CD4-positive, alpha-beta T cell treated with Interleukin-10 for 1 hour (primary cell): ENCODE measurements around the gene ADAMTS2.

ENCODE experiments used
- DNase-seq: peaks from one replicate; pipeline ENCODE4 v3.0.0-alpha.2; 2020

ADAMTS2 gene

GRCh38 chr5:179243333-179243732 is 101.9 kb downstream of the ADAMTS2 start:
- DNase-seq: no peak

GRCh38 chr5:179242676-179243075 is 102.6 kb downstream of the ADAMTS2 start:
- no peak for DNase-seq

- DNase-seq: no peak
Observed at GRCh38 chr5:179241764-179242370, 103.4 kb downstream of the ADAMTS2 start.

- no peak for DNase-seq
Observed at GRCh38 chr5:179241175-179241574, 104.1 kb downstream of the ADAMTS2 start.

- DNase-seq: no peak
Observed at GRCh38 chr5:179240561-179240960, 104.7 kb downstream of the ADAMTS2 start.

GRCh38 chr5:179239256-179240135 is 105.8 kb downstream of the ADAMTS2 start:
- no peak for DNase-seq

GRCh38 chr5:179238628-179238970 is 106.7 kb downstream of the ADAMTS2 start:
- no peak for DNase-seq

GRCh38 chr5:179237770-179238627 is 107.3 kb downstream of the ADAMTS2 start:
- DNase-seq: no peak

- no peak for DNase-seq
Observed at GRCh38 chr5:179235416-179236400, 109.6 kb downstream of the ADAMTS2 start.

GRCh38 chr5:179234563-179235135 is 110.6 kb downstream of the ADAMTS2 start:
- no peak for DNase-seq

GRCh38 chr5:179233909-179234562 is 111.2 kb downstream of the ADAMTS2 start:
- DNase-seq: no peak

- DNase-seq: no peak
Observed at GRCh38 chr5:179232091-179232735, 113.0 kb downstream of the ADAMTS2 start.

- no peak for DNase-seq
Observed at GRCh38 chr5:179231309-179231708, 114.0 kb downstream of the ADAMTS2 start.

- no peak for DNase-seq
Observed at GRCh38 chr5:179230061-179230461, 115.2 kb downstream of the ADAMTS2 start.

- no peak for DNase-seq
Observed at GRCh38 chr5:179229331-179229831, 115.9 kb downstream of the ADAMTS2 start.

GRCh38 chr5:179228341-179229121 is 116.7 kb downstream of the ADAMTS2 start:
- no peak for DNase-seq

GRCh38 chr5:179227580-179228311 is 117.5 kb downstream of the ADAMTS2 start:
- DNase-seq: no peak

- no peak for DNase-seq
Observed at GRCh38 chr5:179227229-179227579, 118.1 kb downstream of the ADAMTS2 start.

GRCh38 chr5:179226696-179227095 is 118.6 kb downstream of the ADAMTS2 start:
- DNase-seq: no peak
